ENCODE results near the gene MGA. TPM values are rescaled to one million over a fixed set of nuclear protein-coding genes. Genes with fewer than 3 reads are reported as not detected.

MGA gene
- total RNA-seq (2014; rRNA removed; shearing (Covaris generic)): 28.2 and 36.2 TPM in 2 replicates

DNA sequence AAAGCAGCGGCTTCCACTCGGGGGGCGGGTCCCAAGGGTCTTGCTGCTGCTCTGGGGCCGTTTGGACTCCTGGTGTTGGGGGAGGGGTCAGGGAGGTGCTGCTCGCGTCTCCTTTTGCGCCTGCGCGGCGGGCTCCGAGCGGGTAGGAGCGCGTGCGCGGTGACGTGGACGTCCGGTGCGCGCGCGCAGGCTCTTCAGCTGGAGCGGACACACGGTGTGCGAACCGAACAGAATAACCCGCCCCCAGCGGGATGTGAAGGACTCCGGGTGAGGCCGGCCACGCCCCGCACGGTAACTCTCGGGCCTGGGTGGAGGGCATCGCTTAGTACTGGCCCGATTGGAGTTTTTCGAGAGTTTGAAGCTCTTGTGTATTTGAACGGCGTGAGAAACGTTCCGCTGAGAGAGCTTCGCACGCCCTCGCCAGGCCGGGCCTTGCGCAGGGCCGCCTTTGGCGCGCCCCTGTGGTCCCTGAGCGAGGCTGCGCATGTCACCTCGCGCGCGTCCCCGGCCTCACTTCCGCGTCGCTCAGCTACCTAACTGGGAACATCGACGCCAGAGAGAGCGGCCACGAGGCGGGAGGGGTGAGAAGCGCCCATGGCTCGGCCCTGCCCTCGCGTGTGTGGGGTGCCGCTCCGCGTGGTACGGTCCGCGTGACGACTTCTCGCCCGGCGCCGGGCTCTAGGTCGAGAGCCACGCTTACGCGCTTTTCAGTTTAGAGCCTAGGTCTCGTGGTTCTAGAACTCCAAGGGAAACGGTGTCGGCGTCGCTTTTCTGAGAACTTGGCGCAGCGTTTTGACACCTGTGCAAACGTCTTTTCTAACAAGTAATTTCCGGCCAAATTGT, at the start of gene MGA:
Gene MGA, plus strand, starts transcription at position 171 of the 843 bp plus-strand sequence.
- peak; percentile 94 for DNase-seq (ENCODE audit: low read depth)

DNA sequence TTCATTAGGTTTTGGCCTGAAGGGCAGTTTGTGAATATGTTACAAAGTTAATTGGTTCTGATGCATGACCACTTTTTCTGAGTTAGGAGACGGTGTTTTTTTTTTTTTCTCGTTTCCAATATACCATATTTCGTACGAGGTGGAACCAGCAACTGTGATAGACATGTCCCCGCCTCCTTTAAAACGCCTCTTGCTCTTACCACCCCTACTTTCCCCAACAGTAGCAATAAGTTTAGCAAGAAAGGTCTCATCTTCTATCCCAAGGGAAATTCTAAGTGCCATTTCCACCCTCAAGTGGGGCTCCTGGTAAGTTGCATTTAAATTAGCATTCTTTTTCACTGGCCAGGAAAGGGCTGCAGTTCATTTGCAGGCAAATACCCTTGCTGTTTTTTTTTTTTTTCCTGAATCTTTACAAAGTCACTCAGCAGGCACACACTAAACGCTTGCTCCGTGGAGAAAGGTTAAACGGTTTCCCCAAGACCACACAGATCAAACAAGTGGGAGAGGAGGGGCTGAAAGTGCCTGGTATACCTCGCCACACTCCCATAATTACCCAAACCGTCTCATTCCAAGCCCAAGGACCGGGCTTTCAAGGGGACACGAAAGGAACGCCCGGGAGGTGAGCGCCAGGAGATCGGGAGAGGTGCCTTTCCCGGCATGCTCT, 39.5 kb upstream of the MGA start:
- no peak for DNase-seq (ENCODE audit: low read depth)

- DNase-seq (ENCODE audit: low read depth): peak; percentile 91
These were observed 38.7 kb upstream of the MGA start for GRCh38 chr15:41621200-41622193.

- no peak for DNase-seq (ENCODE audit: low read depth)
These were observed 37.3 kb upstream of the MGA start for GRCh38 chr15:41622901-41623300.

DNA sequence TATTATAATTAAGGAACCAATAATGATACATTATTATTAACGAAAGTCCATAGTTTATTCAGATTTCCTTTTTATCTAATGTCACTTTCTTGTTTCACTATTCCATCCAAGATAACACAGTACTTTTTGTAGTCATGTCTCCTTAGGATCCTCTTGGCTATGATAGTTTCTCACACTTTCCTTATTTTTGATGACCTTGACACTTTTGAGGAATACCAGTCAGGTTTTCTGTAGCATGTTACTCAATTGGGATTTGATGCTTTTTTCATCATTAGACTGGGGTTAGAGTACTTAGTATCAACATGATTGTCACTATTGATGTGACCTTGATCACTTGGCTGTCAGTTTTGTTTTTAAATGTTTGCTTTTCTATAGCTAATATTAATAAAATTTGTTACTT, 33.0 kb upstream of the MGA start:
- DNase-seq (ENCODE audit: low read depth): no peak

DNA sequence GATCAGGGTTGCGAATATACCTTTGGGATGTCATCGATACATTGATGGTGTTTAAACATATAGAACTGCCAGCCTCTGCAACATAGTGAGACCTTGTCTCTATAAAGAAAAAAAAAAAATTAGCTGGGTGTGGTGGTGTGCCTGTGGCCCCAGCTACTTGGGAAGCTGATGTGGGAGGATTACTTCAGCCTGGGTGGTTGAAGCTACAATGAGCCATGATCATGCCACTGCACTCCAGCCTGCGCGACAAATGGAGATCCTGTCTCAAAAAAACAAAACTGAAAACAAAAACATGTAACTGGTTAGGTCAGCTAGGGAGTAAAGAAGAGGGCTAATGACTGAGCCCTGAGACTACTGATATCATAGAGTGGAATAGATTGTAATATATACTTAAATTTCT, 30.7 kb upstream of the MGA start:
- peak; percentile 11 for DNase-seq (ENCODE audit: low read depth)

DNA sequence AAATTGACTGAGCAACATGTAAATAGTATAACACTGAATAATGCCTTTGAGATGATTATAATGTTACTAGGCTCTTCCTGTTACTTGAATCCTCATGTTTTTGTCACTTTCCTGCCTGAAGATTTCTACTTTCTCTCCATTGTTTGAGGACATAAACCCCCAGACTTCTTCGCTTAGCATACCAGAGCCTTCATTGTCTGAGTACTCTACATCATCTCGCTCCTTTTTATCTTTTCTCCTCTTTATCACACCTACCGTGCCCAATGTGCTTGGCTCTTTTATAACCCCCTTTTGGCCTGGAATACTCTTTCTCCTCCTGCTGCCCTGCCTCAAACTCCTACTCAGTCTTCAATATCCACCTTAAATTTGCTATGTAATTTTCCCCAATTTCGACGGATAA, 30.3 kb upstream of the MGA start:
- no peak for DNase-seq (ENCODE audit: low read depth)

GRCh38 chr15:41630616-41631217, 29.5 kb upstream of the MGA start:
- no peak for DNase-seq (ENCODE audit: low read depth)

DNA sequence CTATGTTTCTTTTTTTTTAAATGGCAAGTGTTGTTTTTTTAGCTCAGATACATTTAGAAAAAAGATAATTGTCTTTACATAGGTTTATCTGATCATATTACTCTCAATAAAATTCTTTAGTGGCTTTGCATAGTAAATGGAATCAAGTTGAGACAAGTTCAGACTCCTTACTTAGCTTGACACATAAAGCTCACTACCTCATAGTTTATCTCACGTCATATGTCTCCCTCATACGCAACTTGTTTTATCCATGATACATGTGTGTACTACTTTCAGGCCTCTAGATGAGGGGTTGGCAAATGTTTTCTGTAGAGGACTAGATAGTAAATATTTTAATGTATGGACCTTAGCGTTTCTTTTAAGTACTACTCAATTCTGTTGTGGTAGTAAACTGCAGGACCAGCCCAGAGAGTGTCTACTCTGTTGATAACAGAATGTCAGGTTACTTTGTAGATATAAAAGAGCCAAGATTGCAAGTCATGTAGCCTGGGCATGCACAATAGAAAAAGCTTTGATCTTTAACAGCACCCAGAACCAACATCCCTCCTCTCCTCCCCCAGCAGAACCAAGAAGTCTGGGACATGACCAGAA, 28.2 kb upstream of the MGA start:
- no peak for DNase-seq (ENCODE audit: low read depth)

GRCh38 chr15:41633609-41634008, 26.6 kb upstream of the MGA start:
- DNase-seq (ENCODE audit: low read depth): no peak

GRCh38 chr15:41634072-41634626, 26.1 kb upstream of the MGA start:
- no peak for DNase-seq (ENCODE audit: low read depth)

DNA sequence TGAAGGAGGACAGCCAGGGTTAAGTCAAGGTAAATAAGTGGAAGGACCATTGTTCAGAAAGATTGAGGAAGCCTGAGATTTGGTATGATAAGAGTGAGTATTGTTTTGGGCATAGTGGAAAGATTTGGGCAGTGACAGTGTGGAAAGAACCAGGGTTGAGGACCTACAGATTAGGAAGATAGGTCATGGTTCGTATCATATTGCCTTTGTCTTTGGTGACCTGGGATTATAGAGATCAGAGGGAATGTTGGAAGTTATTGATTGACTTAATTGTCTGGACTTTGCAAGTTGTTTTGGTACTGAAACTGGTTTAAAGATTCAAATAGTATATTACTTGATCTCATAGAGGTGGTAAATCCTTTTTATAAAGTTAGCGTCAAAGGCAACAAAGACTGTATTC, 23.1 kb upstream of the MGA start:
- DNase-seq (ENCODE audit: low read depth): no peak

GRCh38 chr15:41640985-41641384, 19.2 kb upstream of the MGA start:
- DNase-seq (ENCODE audit: low read depth): no peak

DNA sequence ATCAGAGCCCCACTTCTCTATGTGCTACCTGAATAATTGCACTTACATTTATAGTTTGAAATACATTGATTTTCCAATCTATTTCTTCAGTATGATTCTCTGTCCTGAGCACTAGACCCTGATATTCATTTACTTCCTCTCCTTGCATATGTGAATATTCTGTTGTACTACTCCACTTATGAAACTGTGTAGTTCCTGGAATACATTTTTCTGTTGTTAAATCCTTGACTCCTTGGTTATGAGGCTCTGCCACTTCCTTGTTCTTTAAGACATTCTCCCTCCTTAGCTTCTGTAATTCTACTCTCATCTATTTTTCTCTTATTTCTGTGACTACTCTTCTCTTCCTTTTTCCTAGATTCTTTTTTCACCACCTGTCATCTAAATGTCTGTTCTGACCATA, 12.9 kb upstream of the MGA start:
- no peak for DNase-seq (ENCODE audit: low read depth)

GRCh38 chr15:41648097-41648496, 12.1 kb upstream of the MGA start:
- no peak for DNase-seq (ENCODE audit: low read depth)

- DNase-seq (ENCODE audit: low read depth): peak; percentile 39
These were observed 11.4 kb upstream of the MGA start for GRCh38 chr15:41648770-41649169.

DNA sequence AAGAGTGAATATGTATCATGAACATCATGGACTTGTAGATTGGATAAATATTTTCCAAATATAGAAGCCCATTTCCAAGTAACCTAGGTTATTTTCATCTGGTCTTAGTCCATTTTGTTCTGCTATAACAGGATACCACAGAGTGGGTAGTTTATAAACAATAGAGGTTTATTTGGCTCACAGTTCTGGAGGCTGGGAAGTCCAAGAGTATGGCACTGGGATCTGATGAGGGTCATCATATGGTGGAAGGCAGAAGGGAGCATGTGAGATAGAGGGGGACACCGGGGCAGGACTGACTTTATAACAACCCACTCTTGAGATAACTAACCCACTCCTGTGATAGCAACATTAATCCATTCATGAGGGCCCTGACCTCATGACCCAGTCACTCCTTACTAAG, 9.4 kb upstream of the MGA start:
- no peak for DNase-seq (ENCODE audit: low read depth)

- DNase-seq (ENCODE audit: low read depth): no peak
These were observed 8.8 kb upstream of the MGA start for GRCh38 chr15:41651373-41651772.

DNA sequence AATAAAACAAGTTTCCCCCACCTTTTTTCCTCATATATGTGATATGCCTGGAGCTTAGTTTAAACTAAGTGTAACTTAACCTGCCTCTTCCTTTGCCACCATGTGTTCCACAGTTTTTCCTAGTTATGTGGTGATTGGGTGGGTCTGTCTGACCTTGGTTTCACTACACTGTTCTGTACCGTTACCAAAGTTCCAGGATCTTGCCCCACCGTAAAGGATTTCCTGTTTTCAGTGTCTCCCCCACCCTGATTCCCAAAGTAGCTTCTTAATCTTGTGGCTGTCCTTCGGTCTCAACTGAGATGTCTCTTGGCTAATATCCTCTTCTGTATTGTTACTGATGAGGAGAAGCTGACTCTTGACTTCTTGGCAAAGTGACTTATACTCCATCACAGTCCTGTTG, 6.4 kb upstream of the MGA start:
- DNase-seq (ENCODE audit: low read depth): no peak

GRCh38 chr15:41655716-41656115, 4.5 kb upstream of the MGA start:
- DNase-seq (ENCODE audit: low read depth): peak; percentile 27

DNA sequence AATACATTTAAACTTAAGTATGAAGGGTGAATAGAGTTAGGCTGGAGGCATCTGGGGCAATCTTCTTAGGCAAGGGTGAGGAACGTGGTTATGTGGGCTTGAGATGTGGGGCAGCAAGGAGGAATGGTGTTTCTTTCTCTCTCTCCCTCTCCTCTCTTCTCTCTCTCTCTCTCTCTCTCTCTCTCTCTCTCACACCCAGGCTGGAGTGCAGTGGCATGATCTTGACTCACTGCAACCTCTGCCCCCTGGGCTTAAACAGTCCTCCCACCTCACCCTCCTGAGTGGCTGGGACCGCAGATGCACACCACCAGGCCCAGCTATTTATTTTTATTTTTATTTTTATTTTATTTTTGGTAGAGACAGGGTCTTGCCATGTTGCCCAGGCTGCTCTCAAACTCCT, 4.0 kb upstream of the MGA start:
- peak; percentile 5 for DNase-seq (ENCODE audit: low read depth)

Measured in Daoy (cell line).